HG03575 (cell line): ENCODE results near the gene PCCA.
"Not testable (repeated sequence)": the region's sequence is repeated elsewhere in the genome, so short reads cannot be mapped to it uniquely, and the experiment has no call there.

ENCODE experiments used
- ATAC-seq: cut with Tn5 transposase; IDR thresholded peaks from one replicate; pipeline ENCODE4 v1.9.1; 2021; ENCODE audit not compliant: unreplicated experiment, insufficient number of reproducible peaks, low FRiP score; ENCODE audit errors: extremely low read depth

The PCCA gene

GRCh38 chr13:100561599-100562204 lies 472.8 kb downstream of the PCCA start:
- ATAC-seq: no peak

DNA sequence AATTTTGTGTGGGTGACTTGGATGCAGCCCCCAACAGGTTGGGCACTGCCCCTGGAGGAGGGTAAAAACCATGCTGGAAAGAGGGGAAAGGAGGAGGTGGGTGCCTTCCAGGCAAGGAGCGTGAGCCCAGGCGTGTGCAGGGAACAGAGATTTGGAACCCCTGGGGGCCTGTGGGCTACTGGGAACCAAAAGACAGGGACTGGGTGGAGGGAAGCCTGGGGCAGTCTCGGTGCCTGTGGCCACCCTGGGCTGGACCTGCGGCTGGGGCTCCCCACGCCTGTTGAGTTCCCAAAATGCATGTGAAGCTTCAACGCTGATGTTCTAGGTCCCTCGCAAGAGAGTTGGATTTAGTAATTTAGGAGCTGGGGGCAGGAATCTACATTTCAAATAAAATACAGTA lies 474.9 kb downstream of the PCCA start:
- no peak for ATAC-seq

DNA sequence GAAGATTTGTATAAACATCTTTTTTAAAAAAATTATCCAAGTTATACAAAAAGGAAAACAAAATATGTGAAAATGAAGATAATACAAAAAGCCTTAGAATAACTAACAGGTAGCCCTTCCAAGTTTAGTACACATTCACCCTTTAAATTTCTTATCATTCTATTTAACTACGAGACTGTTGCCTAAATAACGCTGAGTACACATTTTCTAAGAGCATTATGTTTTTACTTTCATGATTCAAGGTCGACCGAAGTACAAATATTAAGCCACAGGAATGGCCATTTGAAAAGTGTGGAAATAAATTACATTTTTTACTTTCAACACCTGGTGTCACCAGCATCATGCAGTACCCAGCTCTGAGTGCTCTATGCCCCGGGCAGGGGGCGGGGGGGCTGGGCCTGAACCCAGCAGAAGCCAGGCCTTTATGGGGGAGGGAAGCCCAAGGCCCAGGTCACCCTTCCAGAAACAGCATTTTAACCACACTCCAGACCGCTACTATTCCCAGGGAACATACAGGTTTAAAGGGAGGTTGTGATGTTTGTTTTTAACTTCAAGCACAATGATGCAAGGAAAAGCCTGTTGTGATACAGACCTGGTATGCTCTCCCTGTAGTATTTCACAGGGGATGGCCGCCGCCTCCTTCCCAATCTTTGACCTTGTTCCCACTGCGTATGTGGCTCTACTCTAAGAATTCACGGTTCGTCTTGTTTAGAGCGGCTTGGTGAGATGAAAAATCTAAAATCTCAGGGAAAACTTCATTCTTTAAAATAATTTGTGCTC lies 475.7 kb downstream of the PCCA start:
- ATAC-seq: no peak

DNA sequence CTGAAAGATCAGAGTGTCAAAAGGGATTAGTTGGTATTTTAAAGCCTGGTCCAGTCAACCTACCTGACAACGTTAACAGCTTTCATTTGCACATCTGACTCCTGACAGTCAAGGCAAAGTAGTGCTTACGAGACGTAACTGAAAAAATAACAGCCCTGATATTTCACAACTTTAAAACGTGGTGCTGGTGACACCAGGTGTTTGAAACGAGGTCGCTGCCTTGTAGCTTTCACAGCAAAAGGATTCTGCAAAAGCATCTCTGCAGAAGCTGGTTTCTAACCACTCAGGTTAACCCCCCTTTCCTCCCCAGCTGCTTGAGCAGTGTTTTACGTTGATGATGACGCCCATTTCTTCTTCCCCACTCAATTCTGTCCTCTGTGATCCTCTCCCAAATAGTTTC lies 476.4 kb downstream of the PCCA start:
- no peak for ATAC-seq

DNA sequence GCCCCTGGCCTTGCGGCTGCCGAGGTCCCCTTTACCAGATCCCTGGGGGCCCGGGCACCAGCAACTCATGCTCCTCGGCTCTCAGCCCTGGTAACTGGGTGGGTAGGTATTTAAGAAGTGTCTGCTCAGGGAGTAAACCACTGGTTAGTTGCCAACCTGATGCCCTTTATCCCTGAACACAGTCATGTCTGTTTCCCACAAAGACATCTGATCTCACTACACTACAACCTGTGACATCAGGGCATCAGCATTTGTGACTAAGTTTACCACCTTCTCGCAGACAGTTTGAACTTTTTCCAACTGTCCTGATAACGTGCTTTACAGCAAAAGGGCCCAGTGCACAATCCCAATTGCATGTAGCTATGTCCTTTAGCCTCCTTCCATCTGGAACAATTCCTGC lies 477.6 kb downstream of the PCCA start:
- no peak for ATAC-seq

DNA sequence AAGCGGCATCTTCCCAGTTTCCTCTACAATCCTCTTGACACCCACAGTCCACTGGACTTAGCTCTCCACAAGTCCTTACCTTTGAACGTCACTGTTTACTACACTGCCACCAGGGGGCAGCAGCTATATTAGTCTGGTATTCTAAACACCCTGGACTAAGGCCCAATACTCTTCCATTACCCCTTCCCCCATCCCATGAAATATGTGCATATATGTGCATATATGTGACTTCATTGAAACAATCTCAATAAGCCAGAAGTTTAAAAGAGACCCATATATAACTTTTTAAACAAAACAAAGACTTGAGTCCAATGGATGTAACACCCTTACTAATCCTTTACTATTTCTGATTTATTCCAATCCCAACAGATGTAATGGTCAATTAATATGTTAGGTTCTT lies 484.2 kb downstream of the PCCA start:
- ATAC-seq: peak; percentile 80

DNA sequence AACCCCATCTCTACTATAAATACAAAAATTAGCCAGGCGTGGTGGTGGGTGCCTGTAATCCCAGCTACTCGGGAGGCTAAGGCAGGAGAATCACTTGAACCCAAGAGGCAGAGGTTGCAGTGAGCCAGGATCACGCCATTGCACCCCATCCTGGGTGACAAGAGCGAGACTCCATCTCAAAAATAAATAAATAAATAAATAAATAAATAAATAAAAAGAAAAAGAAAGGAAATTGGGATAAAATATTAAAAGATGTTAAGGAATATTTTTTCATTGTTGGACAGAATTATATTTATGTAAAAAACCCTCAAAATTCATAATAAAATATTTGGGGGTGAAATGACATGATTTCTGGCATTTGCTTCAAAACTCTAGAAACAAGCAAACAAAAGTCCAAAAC lies 488.3 kb downstream of the PCCA start:
- not testable (repeated sequence) for ATAC-seq
